ENCODE measurements around the gene DOCK9.

DNA sequence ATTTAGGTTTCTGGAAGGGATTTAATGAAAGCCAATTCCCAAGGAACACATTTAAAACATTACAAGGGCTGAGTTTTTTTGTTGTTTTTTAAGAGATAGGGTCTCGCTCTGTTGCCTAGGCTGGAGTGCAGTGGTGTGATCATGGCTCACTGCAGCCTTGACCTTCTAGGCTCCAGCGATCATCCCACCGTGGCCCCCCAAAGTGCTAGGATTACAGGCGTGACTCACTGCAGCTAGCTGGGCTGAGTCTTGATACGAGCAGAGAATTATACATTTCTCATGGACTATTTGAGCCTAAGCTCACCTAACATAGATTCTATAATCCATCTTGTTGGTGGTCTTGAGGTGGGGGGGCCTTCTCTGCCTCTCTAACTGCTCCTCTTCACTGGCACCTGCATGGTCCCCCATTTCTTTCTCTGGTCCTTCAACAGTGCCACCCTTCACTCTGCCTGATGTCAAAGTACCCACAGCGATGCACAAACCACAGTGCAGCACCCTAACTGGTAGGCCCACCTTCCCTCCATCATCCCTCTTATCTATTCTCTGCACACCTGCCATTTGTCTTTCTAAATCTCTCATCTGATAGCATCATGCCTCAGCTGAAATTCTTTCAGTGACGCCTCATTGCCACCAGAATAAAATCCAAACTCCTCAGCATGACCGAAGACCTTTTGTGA, 37.4 kb downstream of the DOCK9 start:
- TF ChIP-seq, protein P1, sequence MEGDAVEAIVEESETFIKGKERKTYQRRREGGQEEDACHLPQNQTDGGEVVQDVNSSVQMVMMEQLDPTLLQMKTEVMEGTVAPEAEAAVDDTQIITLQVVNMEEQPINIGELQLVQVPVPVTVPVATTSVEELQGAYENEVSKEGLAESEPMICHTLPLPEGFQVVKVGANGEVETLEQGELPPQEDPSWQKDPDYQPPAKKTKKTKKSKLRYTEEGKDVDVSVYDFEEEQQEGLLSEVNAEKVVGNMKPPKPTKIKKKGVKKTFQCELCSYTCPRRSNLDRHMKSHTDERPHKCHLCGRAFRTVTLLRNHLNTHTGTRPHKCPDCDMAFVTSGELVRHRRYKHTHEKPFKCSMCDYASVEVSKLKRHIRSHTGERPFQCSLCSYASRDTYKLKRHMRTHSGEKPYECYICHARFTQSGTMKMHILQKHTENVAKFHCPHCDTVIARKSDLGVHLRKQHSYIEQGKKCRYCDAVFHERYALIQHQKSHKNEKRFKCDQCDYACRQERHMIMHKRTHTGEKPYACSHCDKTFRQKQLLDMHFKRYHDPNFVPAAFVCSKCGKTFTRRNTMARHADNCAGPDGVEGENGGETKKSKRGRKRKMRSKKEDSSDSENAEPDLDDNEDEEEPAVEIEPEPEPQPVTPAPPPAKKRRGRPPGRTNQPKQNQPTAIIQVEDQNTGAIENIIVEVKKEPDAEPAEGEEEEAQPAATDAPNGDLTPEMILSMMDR (IDR thresholded peaks at IDR 0.05), result no peak
- TF ChIP-seq, protein P2, sequence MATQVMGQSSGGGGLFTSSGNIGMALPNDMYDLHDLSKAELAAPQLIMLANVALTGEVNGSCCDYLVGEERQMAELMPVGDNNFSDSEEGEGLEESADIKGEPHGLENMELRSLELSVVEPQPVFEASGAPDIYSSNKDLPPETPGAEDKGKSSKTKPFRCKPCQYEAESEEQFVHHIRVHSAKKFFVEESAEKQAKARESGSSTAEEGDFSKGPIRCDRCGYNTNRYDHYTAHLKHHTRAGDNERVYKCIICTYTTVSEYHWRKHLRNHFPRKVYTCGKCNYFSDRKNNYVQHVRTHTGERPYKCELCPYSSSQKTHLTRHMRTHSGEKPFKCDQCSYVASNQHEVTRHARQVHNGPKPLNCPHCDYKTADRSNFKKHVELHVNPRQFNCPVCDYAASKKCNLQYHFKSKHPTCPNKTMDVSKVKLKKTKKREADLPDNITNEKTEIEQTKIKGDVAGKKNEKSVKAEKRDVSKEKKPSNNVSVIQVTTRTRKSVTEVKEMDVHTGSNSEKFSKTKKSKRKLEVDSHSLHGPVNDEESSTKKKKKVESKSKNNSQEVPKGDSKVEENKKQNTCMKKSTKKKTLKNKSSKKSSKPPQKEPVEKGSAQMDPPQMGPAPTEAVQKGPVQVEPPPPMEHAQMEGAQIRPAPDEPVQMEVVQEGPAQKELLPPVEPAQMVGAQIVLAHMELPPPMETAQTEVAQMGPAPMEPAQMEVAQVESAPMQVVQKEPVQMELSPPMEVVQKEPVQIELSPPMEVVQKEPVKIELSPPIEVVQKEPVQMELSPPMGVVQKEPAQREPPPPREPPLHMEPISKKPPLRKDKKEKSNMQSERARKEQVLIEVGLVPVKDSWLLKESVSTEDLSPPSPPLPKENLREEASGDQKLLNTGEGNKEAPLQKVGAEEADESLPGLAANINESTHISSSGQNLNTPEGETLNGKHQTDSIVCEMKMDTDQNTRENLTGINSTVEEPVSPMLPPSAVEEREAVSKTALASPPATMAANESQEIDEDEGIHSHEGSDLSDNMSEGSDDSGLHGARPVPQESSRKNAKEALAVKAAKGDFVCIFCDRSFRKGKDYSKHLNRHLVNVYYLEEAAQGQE (IDR thresholded peaks at IDR 0.05; ENCODE audit: insufficient read depth in 1 of 2, low read depth in 2 of 2, low read length in 1 of 2), result no peak
- TF ChIP-seq SIN3A (IDR thresholded peaks at IDR 0.05; ENCODE audit: borderline replicate concordance, insufficient read depth, low read depth, low read length), result no peak
- TF ChIP-seq TCF7L2 (IDR thresholded peaks at IDR 0.05; ENCODE audit: low read depth, low read length), result no peak
- TF ChIP-seq POLR2AphosphoS5 (IDR thresholded peaks at IDR 0.05; ENCODE audit: low read depth, low read length), result no peak

Measured in Panc1 (cell line).